ENCODE results near the gene TFIP11.

TFIP11 gene

GRCh38 chr22:26551568-26551967, 39.3 kb upstream of the TFIP11 start:
- Histone ChIP-seq H3K27ac (ENCODE audit: low read depth, low read length, poor library complexity, severe bottlenecking) (peak overlapping the region; percentile 94), H3K4me2 (ENCODE audit: low read length) (no peak overlapping the region; the same call in 1 of the 2 replicates), H3K9me3 (ENCODE audit: low read length) (no peaks in the 10 kb centered on the region), H2AFZ (ENCODE audit: low read length) (no peak overlapping the region), H3K36me3 (ENCODE audit: insufficient read depth, low read length) (peaks cover 19% of the 10 kb centered on the region), H3K4me3 (ENCODE audit: low read depth, low read length, poor library complexity, severe bottlenecking) (no peak overlapping the region), H3K9ac (ENCODE audit: low read length) (peak overlapping the region; percentile 21; the same call in 1 of the 2 replicates), H3K9me2 (ENCODE audit: low read depth, low read length) (no peaks in the 10 kb centered on the region), H3K79me2 (ENCODE audit: insufficient read depth, low read length) (peaks cover 5% of the 10 kb centered on the region), H3F3A (ENCODE audit: insufficient read depth, low read length) (0 out of 2 replicates have a peak, but pooled peaks cover 3% of the 10 kb centered on the region), H3K4me1 (ENCODE audit: insufficient read depth, low read length, severe bottlenecking) (peaks cover 87% of the 10 kb centered on the region), H3K27me3 (ENCODE audit: insufficient read depth, low read length) (no peaks in the 10 kb centered on the region), H4K20me1 (ENCODE audit: insufficient read depth, low read length) (no peaks in the 10 kb centered on the region)
- TF ChIP-seq CTCF (IDR thresholded peaks at IDR 0.05; ENCODE audit: low read length) (no peak), EZH2 (IDR thresholded peaks at IDR 0.05; ENCODE audit: borderline replicate concordance, low read length) (no peak)

DNA sequence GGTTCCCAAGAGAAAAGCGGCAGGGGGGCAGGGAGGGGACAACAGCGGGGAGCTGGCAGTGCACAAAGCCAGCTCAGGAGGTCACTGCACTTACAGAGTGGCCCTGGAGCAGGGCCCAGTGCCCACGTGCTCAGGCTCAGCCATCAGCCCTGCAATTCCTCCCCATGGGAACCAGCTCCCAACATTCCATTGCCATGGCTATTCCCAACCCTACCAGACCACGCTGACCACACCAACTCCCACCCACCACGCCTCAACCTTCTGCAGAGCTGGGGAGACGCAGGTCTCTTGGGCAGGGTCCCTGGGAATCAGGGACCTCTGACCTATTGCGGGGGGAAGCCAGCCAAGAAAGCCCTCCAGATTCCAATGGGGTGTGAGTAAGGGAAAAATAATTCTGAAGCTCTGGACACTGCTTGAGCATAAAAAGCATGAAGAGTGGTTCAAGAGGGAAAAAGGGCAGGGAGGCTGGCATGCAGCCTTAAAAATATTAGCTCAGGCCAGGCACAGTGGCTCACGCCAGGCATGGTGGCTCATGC, 38.3 kb upstream of the TFIP11 start:
- Histone ChIP-seq H3K36me3 (ENCODE audit: insufficient read depth, low read length) (peaks cover 17% of the 10 kb centered on the region), H4K20me1 (ENCODE audit: insufficient read depth, low read length) (no peaks in the 10 kb centered on the region), H3K9me2 (ENCODE audit: low read depth, low read length) (no peaks in the 10 kb centered on the region), H3F3A (ENCODE audit: insufficient read depth, low read length) (0 out of 2 replicates have a peak, but pooled peaks cover 3% of the 10 kb centered on the region), H3K4me3 (ENCODE audit: low read depth, low read length, poor library complexity, severe bottlenecking) (no peak overlapping the region), H3K27ac (ENCODE audit: low read depth, low read length, poor library complexity, severe bottlenecking) (peak overlapping the region; percentile 94), H3K9me3 (ENCODE audit: low read length) (no peaks in the 10 kb centered on the region), H3K27me3 (ENCODE audit: insufficient read depth, low read length) (no peaks in the 10 kb centered on the region), H2AFZ (ENCODE audit: low read length) (no peak overlapping the region), H3K4me1 (ENCODE audit: insufficient read depth, low read length, severe bottlenecking) (peaks cover 86% of the 10 kb centered on the region), H3K4me2 (ENCODE audit: low read length) (no peak overlapping the region; the same call in 1 of the 2 replicates), H3K9ac (ENCODE audit: low read length) (no peak overlapping the region; the same call in 1 of the 2 replicates), H3K79me2 (ENCODE audit: insufficient read depth, low read length) (peaks cover 4% of the 10 kb centered on the region)
- TF ChIP-seq EZH2 (IDR thresholded peaks at IDR 0.05; ENCODE audit: borderline replicate concordance, low read length) (no peak), CTCF (IDR thresholded peaks at IDR 0.05; ENCODE audit: low read length) (no peak)

DNA sequence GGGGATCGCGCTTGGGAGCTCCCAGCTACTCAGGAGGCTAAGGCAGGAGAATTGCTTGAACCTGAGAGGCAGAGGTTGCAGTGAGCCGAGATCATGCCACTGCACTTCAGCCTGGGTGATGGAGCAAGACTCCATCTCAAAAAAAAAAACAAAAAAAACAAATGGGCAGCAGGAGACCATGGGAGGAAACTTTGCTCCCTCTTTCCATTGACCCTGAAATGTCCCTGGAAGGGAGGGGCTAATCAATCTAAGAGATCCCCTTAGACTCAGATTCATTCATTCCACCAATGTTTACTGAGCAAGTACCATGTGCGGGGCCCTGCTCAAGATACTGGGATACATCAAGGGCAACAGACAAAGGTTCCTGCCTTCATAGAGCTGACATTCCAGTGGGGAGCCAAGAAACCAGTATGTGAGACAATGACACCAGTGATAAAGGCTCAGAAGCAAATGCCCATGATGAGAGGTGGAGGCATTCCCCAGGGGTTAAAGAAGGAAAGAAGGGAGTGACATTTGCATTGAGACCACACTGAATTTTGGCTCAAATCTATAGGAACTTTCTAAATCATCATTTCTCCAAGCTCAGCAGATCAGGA, 37.7 kb upstream of the TFIP11 start:
- Histone ChIP-seq H3F3A (ENCODE audit: insufficient read depth, low read length) (0 out of 2 replicates have a peak, but pooled peaks cover 3% of the 10 kb centered on the region), H4K20me1 (ENCODE audit: insufficient read depth, low read length) (no peaks in the 10 kb centered on the region), H3K9ac (ENCODE audit: low read length) (no peak overlapping the region; the same call in 1 of the 2 replicates), H3K4me2 (ENCODE audit: low read length) (no peak overlapping the region; the same call in 1 of the 2 replicates), H3K27me3 (ENCODE audit: insufficient read depth, low read length) (no peaks in the 10 kb centered on the region), H3K9me2 (ENCODE audit: low read depth, low read length) (no peaks in the 10 kb centered on the region), H3K27ac (ENCODE audit: low read depth, low read length, poor library complexity, severe bottlenecking) (peak overlapping the region; percentile 94), H3K79me2 (ENCODE audit: insufficient read depth, low read length) (peaks cover 4% of the 10 kb centered on the region), H3K36me3 (ENCODE audit: insufficient read depth, low read length) (peaks cover 19% of the 10 kb centered on the region), H2AFZ (ENCODE audit: low read length) (no peak overlapping the region), H3K9me3 (ENCODE audit: low read length) (no peaks in the 10 kb centered on the region), H3K4me1 (ENCODE audit: insufficient read depth, low read length, severe bottlenecking) (peaks cover 81% of the 10 kb centered on the region), H3K4me3 (ENCODE audit: low read depth, low read length, poor library complexity, severe bottlenecking) (no peak overlapping the region)
- TF ChIP-seq EZH2 (IDR thresholded peaks at IDR 0.05; ENCODE audit: borderline replicate concordance, low read length) = no peak
- no peak for TF ChIP-seq CTCF (IDR thresholded peaks at IDR 0.05; ENCODE audit: low read length)
